GM21717 (cell line): ENCODE measurements around the gene GSN.

Experiments
- ATAC-seq: cut with Tn5 transposase; IDR thresholded peaks from one replicate; pipeline ENCODE4 v1.9.1; 2021; ENCODE audit warnings: mild to moderate bottlenecking, moderate library complexity; ENCODE audit not compliant: unreplicated experiment

Gene GSN

DNA sequence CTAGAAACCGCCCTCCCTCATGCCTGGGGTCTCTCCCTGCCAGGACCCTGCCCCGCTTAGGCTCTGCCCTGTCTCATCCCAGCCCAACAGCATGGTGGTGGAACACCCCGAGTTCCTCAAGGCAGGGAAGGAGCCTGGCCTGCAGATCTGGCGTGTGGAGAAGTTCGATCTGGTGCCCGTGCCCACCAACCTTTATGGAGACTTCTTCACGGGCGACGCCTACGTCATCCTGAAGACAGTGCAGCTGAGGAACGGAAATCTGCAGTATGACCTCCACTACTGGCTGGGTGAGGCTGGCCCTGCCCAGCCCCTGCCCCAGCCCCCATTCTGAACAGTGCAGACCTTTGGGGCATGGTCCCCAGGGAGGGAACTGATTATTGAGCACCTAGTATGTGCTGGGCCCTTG is 33.9 kb downstream of the GSN start:
- ATAC-seq, result no peak

DNA sequence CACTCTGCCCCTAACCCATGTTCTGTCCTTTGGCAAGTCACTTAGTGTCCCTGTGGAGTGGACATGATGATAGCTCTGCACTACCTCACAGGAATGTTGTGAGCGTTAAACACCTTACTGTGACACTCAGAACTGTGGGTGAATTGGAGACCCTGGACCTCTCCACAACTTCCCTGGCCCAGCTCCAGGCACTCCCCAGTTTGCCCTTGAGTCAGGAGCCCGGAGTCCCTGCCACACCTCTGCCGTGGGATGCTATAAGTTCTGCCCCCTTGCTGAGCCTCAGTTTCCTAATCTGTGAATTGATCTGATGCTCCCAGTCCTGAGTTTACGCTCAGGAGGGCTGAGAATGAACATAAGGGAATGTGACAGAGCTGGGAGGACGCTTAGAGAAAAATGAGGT is 34.4 kb downstream of the GSN start:
- no peak for ATAC-seq

DNA sequence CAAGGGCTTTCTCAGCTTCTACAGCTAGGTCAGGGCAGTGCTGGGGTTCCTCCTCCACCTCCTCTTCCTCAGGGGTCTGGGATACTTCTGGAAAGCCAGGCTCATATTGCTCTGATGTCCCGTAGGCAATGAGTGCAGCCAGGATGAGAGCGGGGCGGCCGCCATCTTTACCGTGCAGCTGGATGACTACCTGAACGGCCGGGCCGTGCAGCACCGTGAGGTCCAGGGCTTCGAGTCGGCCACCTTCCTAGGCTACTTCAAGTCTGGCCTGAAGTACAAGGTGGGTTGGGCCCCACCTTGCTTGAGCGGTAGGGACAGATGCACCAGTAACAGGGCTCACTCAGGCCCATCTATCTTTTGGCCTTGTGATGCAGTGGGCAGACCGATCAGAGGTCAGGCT is 34.8 kb downstream of the GSN start:
- ATAC-seq, result no peak

DNA sequence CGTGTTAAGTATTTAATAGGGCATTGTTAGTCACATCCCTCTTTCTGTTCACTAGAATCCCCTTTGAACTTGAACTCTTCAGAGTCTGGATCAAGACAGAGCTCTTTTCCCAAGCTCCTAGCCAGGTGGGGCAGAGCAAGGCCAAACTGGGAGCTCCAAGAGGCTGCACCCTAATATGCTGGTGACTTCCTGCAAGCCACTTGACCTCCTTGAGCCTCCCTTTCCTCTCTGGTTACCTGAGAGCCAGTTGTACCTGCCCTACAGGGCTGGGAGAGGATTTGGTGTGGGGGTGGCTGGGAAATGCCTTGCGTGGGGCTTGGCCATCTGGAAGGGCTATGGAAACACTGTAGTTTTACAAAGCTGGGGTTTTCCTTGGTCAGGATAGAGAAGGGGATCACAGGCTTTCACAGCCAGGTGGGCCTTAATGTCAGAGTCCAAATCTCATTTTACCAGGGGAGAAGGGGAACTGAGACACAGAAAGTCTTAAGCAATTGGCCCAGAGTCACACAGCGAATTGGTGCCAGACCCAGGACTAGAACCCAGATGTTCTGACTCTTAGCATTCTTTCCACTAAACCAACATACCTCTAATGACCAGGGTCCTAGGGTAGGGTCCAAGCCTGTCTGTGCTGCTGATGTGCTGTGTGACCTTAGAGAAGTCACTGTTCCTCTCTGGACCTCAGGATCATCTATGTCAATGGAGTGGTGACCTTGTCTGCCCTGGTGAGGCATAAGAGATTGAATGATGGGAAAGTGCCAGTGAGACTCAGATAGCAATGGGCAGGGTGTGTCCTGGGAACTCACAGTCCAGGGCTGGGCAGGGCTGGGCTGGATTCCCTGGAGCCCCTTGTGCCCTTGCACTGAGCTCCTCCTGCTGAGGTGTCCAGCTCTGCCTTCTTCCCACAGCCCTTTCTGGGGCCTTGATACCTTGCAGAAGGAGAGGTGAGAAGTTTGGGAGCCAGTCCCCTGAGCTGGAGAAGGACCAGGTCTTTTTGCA is 35.8 kb downstream of the GSN start:
- no peak for ATAC-seq

DNA sequence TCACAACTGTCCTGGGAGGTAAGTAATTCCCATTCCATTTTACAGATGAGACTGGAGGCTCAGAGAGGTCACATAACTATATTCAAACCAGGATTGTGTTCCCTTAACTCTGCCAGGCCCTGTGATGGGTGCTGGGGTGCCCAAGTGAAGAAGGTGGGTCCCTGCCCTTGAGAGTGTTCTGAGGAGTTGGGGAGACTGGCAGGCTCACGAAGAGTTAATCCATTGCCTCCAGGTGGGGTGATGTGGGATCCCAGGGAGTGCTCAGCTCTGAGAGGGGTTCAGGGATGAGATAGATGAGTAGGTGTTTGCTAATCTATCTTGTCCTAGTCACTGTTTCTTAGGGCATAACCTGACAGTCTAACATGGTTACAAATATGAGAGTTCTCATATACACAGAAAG is 36.7 kb downstream of the GSN start:
- no peak for ATAC-seq

DNA sequence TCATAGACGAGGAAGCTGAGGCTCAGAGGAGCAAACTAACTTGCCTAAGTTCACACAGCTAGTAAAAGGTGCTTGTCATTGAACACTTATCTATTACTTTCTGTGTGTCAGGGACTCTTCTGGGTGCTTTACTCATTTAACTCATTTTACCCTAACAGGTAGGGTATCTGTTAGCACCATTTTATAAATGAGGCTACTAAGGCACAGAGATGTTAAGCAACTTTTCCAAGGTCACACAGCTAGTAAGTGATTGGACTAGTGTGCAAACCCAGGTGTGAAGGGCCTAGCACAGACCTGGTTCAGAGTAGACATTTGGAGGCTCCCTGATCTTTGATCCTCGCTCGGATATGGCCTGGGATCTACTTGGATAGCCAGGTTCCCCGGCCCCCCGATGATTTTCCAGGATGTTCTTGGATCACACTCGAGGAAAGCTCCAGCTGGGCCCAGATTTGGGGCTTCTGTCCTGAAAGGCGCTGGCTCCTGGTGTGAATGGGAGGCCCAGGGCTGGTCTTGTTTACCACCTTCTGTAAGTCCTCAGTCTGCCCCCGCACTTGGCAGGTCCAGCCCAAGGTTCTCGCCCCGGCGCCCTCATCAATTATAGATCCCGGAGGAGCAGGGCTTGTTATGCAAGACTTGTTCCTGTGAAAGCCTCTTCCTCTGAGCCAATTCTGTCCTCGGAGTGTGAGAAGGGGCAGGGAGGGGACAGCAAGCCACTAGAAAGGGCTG is 37.5 kb downstream of the GSN start:
- ATAC-seq, result no peak

DNA sequence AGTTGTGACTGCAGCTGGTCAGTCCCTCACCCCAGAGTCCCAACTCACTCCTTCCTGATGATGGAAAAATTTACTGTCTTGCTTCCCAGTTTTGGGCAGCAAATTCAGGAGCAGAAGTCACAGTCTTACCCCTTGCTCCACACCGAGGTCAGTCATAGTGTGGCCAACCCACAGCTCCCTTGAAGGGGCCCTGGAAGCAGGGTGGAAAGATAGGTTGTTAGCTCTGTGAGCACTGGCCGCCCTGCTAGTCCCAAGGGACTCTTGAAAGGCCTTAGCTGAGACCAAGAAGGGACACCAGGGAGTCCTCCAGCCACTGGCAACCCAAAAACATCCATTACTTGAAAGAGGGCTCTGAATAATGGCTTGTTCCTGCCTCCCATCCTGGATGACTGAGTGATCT is 40.0 kb downstream of the GSN start:
- no peak for ATAC-seq

DNA sequence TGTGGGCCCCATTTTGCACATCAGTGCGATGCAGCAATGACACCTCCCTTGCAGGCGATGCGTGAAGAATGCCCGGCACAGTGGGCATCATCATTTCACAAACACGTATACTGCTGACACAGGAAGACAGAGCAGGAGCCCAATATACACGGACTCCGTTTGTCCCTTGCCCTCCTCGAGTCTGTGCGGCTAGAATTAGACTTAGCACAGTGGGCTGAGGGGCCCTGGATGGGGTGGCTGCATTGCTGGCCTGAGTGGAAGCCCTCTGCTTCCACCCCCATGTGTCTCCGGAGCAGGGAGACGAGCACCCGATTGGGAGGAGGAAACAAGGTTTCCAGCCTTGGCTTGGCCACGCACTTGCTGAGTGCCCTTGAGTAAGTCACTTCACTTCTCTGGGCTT is 40.8 kb downstream of the GSN start:
- no peak for ATAC-seq

DNA sequence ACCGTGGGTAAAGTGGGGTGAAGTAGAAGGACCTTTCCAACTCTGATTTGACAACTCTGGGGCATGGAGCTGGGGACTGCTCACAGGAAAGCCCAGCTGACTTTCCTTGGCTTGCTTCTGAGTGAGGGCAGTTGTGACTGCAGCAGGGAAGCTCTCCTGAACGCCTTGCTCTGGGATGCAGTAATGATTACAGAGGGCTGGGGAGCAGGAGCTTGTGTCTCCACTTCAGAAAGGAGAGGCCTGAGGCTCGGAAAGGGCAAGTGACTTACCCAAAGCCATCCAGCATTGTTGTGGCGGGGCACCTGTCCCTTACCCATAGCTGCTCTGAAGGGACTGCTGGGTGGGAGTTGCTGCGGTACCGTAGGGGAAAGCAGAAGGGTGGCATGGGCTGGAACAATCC is 41.2 kb downstream of the GSN start:
- ATAC-seq, result no peak

DNA sequence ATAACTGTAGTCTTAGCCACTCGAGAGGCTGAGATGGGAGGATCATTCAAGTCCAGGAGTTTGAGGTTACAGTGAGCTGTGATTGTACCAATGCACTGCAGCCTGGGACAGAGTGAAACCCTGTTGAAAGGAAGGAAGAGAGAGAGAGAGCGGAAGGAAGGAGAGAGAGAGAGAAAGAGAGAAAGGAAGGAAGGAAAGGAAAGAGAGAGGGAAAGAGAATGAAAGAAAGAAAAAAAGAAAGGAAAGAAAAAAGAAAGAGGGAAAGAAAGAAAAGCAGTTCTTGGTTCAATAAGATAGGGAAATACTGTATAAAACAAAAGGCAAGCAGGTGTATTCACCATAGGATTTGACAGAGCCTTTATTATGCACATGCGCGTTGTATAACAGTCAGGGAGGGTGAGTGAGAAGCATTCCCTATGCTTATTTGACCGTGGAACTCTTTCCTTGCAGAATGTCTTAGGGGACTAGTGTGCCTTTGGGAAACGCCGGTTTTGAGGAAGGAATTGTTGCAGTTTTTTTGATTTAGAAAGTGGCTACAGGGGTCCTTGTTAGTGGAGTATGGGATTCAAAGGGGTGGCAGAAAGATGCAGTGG is 42.0 kb downstream of the GSN start:
- no peak for ATAC-seq

DNA sequence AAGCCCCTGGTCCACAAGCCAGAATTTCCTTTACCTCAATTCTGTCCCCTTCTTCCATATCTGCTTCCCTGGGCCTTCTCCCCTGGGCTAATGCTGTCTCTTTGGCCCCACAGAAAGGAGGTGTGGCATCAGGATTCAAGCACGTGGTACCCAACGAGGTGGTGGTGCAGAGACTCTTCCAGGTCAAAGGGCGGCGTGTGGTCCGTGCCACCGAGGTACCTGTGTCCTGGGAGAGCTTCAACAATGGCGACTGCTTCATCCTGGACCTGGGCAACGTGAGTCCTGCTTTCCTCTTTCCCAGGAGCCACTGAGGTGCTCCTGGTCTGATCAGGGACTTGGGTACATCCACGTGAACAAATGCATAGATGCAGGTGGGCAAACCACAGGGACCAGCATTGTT is 42.6 kb downstream of the GSN start:
- no peak for ATAC-seq

DNA sequence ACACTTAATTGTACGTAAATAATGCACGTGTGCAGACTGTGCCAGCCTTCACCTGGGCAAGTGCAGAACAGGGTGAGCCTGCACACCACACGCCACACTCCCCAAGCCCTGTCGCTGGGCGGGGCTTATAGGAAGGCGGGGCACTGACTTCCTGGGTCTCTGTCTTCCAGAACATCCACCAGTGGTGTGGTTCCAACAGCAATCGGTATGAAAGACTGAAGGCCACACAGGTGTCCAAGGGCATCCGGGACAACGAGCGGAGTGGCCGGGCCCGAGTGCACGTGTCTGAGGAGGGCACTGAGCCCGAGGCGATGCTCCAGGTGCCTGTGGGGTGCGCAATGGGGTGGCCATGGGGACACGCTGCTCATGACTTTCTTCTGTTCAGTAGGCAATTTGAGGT is 44.2 kb downstream of the GSN start:
- ATAC-seq, result no peak

DNA sequence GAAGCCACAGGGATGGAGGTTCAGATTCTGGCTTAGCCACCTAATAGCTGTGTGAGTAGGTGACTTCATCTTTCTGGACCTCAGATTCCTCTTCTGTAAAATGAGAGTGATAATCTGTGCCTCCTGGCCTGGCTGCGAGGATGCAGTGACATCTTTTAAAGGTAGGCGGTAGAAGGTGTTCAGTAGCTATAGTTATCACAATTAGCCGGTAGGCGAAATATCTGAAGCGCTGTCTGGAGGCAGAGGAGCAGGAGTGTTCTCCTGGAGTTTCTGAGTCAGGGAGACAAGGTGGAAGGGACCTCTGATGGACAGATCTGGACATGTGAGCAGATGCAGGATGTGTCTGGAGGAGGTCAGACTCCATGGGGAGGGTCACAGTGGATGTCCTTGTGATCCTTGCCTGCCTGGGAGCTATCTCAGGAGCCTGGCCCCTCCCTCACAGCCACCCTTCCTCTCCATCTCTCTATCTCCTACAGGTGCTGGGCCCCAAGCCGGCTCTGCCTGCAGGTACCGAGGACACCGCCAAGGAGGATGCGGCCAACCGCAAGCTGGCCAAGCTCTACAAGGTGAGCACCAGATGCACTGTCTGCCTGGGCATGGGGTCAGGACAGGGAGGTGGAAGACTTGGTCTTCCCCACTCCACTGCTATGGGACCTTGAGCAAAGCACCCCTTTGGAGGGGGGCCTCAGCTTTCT is 45.6 kb downstream of the GSN start:
- no peak for ATAC-seq

DNA sequence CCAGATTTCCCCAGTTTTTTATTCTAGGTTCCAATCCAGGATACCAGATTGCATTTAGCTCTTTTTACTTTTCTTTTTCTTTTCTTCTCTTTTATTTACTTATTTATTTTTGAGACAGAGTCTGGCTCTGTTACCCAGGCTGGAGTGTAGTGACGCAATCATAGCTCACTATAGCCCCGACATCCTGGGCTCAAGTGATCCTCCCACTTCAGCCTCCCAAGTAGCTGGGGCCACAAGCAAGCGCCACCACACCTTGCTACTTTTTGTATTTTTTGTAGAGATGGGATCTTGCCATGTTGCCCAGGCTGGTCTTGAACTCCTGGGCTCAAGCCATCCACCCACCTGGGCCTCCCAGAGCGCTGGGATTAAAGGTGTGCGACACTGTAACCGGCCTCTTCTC is 48.4 kb downstream of the GSN start:
- ATAC-seq, result no peak

DNA sequence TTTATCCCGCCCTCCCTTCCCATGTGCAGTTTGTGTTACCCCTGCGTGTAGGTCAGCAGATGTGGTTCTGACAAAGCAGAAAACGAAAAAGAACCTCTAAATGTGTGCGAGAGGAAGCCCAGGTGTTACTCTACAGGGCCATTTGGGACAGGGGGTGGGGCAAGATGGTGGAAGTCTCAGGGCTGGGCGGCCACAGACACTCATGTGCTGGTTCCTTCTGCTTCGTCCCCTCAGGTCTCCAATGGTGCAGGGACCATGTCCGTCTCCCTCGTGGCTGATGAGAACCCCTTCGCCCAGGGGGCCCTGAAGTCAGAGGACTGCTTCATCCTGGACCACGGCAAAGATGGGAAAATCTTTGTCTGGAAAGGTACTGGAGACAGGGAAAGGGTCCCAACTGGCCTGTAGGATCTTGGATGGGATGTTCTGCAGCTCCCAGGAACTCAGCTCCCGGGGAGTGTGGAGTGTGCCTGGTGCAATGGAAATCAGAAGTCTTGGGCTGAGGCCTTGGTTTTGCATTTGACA is 49.0 kb downstream of the GSN start:
- ATAC-seq, result no peak

DNA sequence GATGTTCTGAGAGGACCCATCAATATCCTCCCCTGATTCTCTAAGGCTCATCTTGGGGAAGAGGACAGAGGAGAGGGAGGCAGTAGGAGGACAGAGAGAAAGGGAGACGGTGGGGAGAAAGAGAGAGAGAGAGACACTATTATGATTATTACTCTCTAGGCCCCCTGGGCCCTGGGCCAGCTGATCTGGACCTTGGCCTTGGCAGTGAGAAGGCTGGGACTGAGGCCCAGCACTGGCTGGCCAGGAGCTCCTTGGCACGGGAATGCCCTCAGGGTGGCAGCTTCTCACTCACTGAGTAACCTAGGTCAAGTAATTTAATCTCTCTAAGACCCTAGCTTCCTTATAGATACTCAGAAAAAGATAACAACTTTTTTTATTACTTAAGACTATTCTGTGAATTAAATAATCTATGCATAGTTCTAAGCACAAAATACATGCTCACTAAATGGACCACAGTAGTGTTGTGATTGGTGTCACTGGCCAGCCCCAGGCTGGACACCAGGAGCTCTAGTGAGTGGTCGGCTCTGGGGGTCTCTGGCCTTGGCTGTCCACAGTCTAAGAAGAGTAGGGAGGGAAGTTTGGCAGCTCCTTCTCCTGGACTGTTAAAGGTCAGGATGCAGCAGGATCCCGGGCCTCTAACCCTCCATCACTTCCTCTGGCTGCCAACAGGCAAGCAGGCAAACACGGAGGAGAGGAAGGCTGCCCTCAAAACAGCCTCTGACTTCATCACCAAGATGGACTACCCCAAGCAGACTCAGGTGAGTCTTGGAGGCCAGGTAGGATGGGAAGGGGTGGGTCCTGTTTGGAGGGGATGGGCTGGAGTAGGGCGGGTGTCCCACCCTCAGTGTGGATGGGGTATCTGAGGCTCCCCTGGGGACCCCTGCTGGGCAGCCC is 50.0 kb downstream of the GSN start:
- no peak for ATAC-seq

DNA sequence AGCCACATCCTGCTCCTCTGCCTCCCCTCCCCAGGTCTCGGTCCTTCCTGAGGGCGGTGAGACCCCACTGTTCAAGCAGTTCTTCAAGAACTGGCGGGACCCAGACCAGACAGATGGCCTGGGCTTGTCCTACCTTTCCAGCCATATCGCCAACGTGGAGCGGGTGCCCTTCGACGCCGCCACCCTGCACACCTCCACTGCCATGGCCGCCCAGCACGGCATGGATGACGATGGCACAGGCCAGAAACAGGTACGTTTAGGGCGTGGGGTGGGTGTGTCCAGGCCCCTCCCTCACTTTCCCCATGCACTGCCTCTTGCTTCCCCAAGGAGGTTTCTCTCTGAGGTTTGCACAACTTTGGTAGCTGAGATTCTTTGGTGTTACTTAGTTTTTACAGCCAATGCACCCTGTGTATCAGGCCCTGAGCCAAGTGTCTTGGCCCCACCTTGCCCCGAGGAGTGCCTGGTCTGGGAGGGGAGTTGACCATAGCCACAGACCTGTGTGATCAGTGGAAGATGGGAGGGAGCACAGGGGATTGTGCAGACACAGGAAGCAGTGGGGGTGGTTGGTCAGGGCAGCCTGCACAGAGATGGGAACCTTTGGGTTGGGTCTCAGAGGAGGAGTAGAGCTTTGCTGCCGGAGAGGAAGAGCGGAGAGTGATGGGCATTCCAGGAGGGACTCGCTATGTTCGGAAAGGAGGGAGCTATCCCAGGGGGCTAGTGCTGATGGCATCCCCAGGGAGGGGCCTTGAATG is 50.8 kb downstream of the GSN start:
- no peak for ATAC-seq

DNA sequence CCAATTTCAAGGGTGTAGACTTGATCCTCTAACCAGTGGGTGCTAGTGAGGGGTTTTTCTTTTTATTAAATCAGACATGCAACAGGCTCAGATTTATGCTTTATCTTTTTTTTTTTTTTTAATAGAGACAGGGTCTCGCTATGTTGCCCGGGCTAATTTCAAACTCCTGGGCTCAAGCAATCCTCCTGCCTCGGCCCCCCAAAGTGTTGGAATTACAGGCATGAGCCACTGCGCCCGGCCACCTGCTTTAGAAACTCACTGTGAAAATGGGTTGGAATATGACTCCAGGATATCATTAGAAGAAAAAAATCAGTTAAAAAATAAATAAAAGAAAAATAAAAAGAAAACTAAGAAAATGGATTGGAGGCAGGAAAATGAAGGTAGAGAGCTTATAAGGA is 51.4 kb downstream of the GSN start:
- no peak for ATAC-seq

DNA sequence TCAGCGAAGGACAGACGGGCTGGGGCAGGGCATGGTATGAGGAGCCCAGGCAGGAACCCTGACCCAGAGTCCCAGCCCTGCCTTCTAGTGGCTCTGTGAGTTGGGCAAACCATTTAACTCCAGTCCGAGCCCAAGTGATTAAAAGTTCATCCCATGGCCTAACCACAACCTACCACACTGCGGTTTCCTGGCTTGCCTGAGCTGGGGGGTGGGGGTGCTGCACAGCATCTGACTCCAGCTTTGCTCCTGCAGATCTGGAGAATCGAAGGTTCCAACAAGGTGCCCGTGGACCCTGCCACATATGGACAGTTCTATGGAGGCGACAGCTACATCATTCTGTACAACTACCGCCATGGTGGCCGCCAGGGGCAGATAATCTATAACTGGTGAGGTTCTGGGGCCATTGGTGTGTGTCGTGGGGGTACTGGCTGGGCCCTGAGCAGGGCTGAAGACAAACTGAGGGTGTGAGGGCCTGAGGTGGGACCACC is 53.1 kb downstream of the GSN start:
- ATAC-seq, result no peak
